Measurements from ENCODE around the gene TAGAP. TPM values are rescaled to one million over a fixed set of nuclear protein-coding genes. Genes with fewer than 3 reads are reported as not detected.

Gene TAGAP
- total and polyA plus RNA-seq, 2 of the 8 experiments (the other 6 are each of a cell fraction or from before 2014, with no cell fraction given): not detected

GRCh38 chr6:159065759-159066329 is 21.1 kb upstream of the TAGAP start:
- H3K18ac ChIP-seq (ENCODE audit: extremely low read depth, low read length): no peak overlapping the region
- ChIA-PET POLR2A (ENCODE audit: partially characterized antibody) (no interaction called here), CTCF (ENCODE audit: partially characterized antibody) (interaction anchor here (0.6 to 2.8 kb wide), 8 partner anchors 9 to 69 kb away, joined by 3 to 10 read pairs (median 4); no protein-coding TSS in a partner anchor)
- H3K4ac ChIP-seq (replicated peaks; ENCODE audit: insufficient read length, low read depth, low read length): no peak overlapping the region
- H3K23ac ChIP-seq (ENCODE audit: insufficient read length): no peak overlapping the region
- H3K36me3 ChIP-seq (ENCODE audit: control insufficient read depth in 2 of 4, insufficient read depth in 4 of 4, low read length in 3 of 4): no peaks in the 10 kb centered on the region
- no peak overlapping the region for H4K91ac ChIP-seq (replicated peaks; ENCODE audit: insufficient read length, low read length)
- H2BK12ac ChIP-seq (ENCODE audit: low read depth, low read length): no peak overlapping the region
- H3K14ac ChIP-seq (ENCODE audit: insufficient read length): no peak overlapping the region
- no peak overlapping the region for H4K5ac ChIP-seq (ENCODE audit: insufficient read length, low read depth, low read length)
- H4K8ac ChIP-seq (ENCODE audit: extremely low read depth, insufficient read depth, low read length): no peak overlapping the region
- H2BK120ac ChIP-seq (replicated peaks; ENCODE audit: low read depth, low read length): no peak overlapping the region
- H3K4me2 ChIP-seq (ENCODE audit: insufficient read depth in 1 of 2, low read depth in 2 of 2, low read length in 2 of 2): no peak overlapping the region
- no peaks in the 10 kb centered on the region for H3K9me3 ChIP-seq (ENCODE audit: insufficient read depth in 2 of 2, low read depth in 1 of 2, low read length in 1 of 2)
- FAIRE-seq (no peak), DNase-seq (ENCODE audit: low read depth in 1 of 2, low spot score in 2 of 2) (no peak)
- H3K56ac ChIP-seq (replicated peaks; ENCODE audit: insufficient read length, low read depth, low read length): no peak overlapping the region
- no peaks in the 10 kb centered on the region for H3K79me2 ChIP-seq (ENCODE audit: control insufficient read depth in 1 of 2, insufficient read depth in 2 of 2, low read length in 2 of 2)
- H4K20me1 ChIP-seq (replicated peaks in 1 of 2; ENCODE audit: control insufficient read depth in 1 of 2, insufficient read depth in 2 of 2, low read length in 2 of 2): no peaks in the 10 kb centered on the region
- H3K23me2 ChIP-seq (ENCODE audit: low read depth, low read length): no peaks in the 10 kb centered on the region
- no peak overlapping the region for H2BK15ac ChIP-seq (ENCODE audit: low read length)
- H3K27me3 ChIP-seq (replicated peaks in 1 of 4; ENCODE audit: control insufficient read depth in 3 of 4, extremely low read depth in 1 of 4, insufficient read depth in 3 of 4, low read length in 3 of 4): peaks cover 0 to 9% (median 3%) of the 10 kb centered on the region in 4 experiments; a peak in 5 of 7 replicates
- 89% methylated on average over 3 of the region's 3 CpGs; no CpG with 5 or more reads in 1 of the 2 experiments for WGBS, 2 experiments (ENCODE audit: extremely low coverage in 1 of 2, insufficient coverage in 1 of 2, insufficient read length in 1 of 2, insufficient replicate concordance in 2 of 2, low coverage in 1 of 2, low lambda C conversion rate in 2 of 2, missing lambda C conversion rate in 1 of 2)
- no peak overlapping the region for H3K9ac ChIP-seq (replicated peaks in 1 of 4; ENCODE audit: extremely low read depth in 1 of 4, low read depth in 3 of 4, low read length in 3 of 4)
- no peak overlapping the region for H2AFZ ChIP-seq (ENCODE audit: low read length)
- H2BK5ac ChIP-seq (ENCODE audit: low read depth, low read length): no peak overlapping the region
- H3K4me1 ChIP-seq (replicated peaks in 1 of 4; ENCODE audit: control insufficient read depth in 3 of 4, insufficient read depth in 4 of 4, low read length in 3 of 4): peaks cover 0 to 4% (median 2%) of the 10 kb centered on the region in 4 experiments; a peak in 3 of 7 replicates
- no peak overlapping the region for H3K4me3 ChIP-seq (ENCODE audit: extremely low read depth in 1 of 4, insufficient read depth in 2 of 4, low read depth in 3 of 4, low read length in 4 of 4)
- TF ChIP-seq CBX8 (IDR thresholded peaks at IDR 0.05; ENCODE audit: borderline replicate concordance, low read depth, low read length) (no peak), SRF (IDR thresholded peaks at IDR 0.05; ENCODE audit: low read depth, low read length) (no peak), NRF1 (IDR thresholded peaks at IDR 0.05; ENCODE audit: low read depth, low read length) (no peak), ZNF274 (IDR thresholded peaks at IDR 0.05; ENCODE audit: borderline replicate concordance, extremely low read depth, low read length) (no peak), SUZ12 (IDR thresholded peaks at IDR 0.05; ENCODE audit: low read length) (no peak), RXRA (IDR thresholded peaks at IDR 0.05; ENCODE audit: insufficient read depth, low read depth, low read length) (no peak), TBP (IDR thresholded peaks at IDR 0.05; ENCODE audit: low read depth, low read length) (no peak), MAFK (IDR thresholded peaks at IDR 0.05; ENCODE audit: low read depth, low read length) (no peak)
- no peak overlapping the region for H2BK20ac ChIP-seq (ENCODE audit: low read length)
- no peak overlapping the region for H3K27ac ChIP-seq (ENCODE audit: low read depth, low read length)
- no peaks in the 10 kb centered on the region for H3K79me1 ChIP-seq (ENCODE audit: low read depth, low read length)
- no peak overlapping the region for H2AK5ac ChIP-seq (ENCODE audit: low read depth, low read length)
